ENCODE results near the gene ZNF268.

- TF ChIP-seq CREB1 (CRISPR knock-in tag; IDR thresholded peaks at IDR 0.05), result no peak
- no peak for TF ChIP-seq PREB (CRISPR knock-in tag; IDR thresholded peaks at IDR 0.05; ENCODE audit: borderline replicate concordance)
- no peak for TF ChIP-seq HMGXB4 (CRISPR knock-in tag; IDR thresholded peaks at IDR 0.05)
- no peak for TF ChIP-seq NR3C1 (CRISPR knock-in tag; conservative IDR thresholded peaks at IDR 0.05; ENCODE audit: low read depth)
- no peak for TF ChIP-seq ZMAT4 (CRISPR knock-in tag; IDR thresholded peaks at IDR 0.05)
- TF ChIP-seq ATF3 (CRISPR knock-in tag; conservative IDR thresholded peaks at IDR 0.05), result no peak
- no peak for TF ChIP-seq ZNF263 (CRISPR knock-in tag; IDR thresholded peaks at IDR 0.05; ENCODE audit: low read depth)
- TF ChIP-seq RELA (CRISPR knock-in tag; IDR thresholded peaks at IDR 0.05; ENCODE audit: borderline replicate concordance), result no peak
- TF ChIP-seq TCF7 (CRISPR knock-in tag; IDR thresholded peaks at IDR 0.05; ENCODE audit: low read depth), result no peak
- no peak for TF ChIP-seq ESRRA (CRISPR knock-in tag; IDR thresholded peaks at IDR 0.05; ENCODE audit: borderline replicate concordance)
- no peak for TF ChIP-seq ZBTB21 (CRISPR knock-in tag; IDR thresholded peaks at IDR 0.05; ENCODE audit: borderline replicate concordance)
- no peak for TF ChIP-seq ATF2 (CRISPR knock-in tag; IDR thresholded peaks at IDR 0.05; ENCODE audit: borderline replicate concordance, low read depth)
- no peak for TF ChIP-seq CTCF (IDR thresholded peaks at IDR 0.05)
- no peak for TF ChIP-seq SP1 (CRISPR knock-in tag; conservative IDR thresholded peaks at IDR 0.05)
Measured at GRCh38 chr12:133227281-133227852, 46.1 kb downstream of the ZNF268 start.
